Glutamatergic neuron (in vitro differentiated cells): Measurements from ENCODE around the gene NYNRIN. TPM values are rescaled to one million over a fixed set of nuclear protein-coding genes. Genes with fewer than 3 reads are reported as not detected.

ENCODE experiments used
- DNase-seq: peaks from one replicate; pipeline ENCODE4 v3.0.0; 2022
- H3K27ac Mint-ChIP-seq: one replicate; pipeline ENCODE4 v1.8.0; 2020; ENCODE audit warnings: mild to moderate bottlenecking, mixed read lengths, inconsistent platforms; ENCODE audit not compliant: unreplicated experiment
- H3K27me3 Mint-ChIP-seq: one replicate; pipeline ENCODE4 v1.8.0; 2020; ENCODE audit warnings: mild to moderate bottlenecking, moderate library complexity, mixed read lengths, inconsistent platforms; ENCODE audit not compliant: unreplicated experiment
- H3K36me3 Mint-ChIP-seq: one replicate; pipeline ENCODE4 v1.8.0; 2020; ENCODE audit warnings: mild to moderate bottlenecking, mixed read lengths, inconsistent platforms; ENCODE audit not compliant: unreplicated experiment
- H3K4me1 Mint-ChIP-seq: one replicate; pipeline ENCODE4 v1.8.0; 2020; ENCODE audit warnings: mild to moderate bottlenecking, low read depth, mixed read lengths, inconsistent platforms; ENCODE audit not compliant: unreplicated experiment
- H3K4me3 Mint-ChIP-seq: one replicate; pipeline ENCODE4 v1.8.0; 2020; ENCODE audit warnings: mild to moderate bottlenecking, mixed read lengths, inconsistent platforms; ENCODE audit not compliant: unreplicated experiment
- H3K9me3 Mint-ChIP-seq: one replicate; pipeline ENCODE4 v1.8.0; 2020; ENCODE audit warnings: mild to moderate bottlenecking, moderate library complexity, mixed read lengths, inconsistent platforms; ENCODE audit not compliant: unreplicated experiment
- total RNA-seq: library from RNA; stranded (reverse); fragmentation: NEBNext Ultra II Directional; extraction: Animal tissue kit (Norgen Biotek cat#: 25700); gene quantifications from one replicate; pipeline ENCODE4 v1.2.1, GENCODE V29; 2021; ENCODE audit not compliant: unreplicated experiment
- TF ChIP-seq, protein P1 (sequence below): fragments of 200-600 bp; sonication (generic); IDR thresholded peaks from one replicate; pipeline ENCODE4 v1.5.0; 2021; ENCODE audit not compliant: partially characterized antibody, unreplicated experiment

The NYNRIN gene
- total RNA-seq, 1 donor from 2014 or later: 33.5 TPM

DNA sequence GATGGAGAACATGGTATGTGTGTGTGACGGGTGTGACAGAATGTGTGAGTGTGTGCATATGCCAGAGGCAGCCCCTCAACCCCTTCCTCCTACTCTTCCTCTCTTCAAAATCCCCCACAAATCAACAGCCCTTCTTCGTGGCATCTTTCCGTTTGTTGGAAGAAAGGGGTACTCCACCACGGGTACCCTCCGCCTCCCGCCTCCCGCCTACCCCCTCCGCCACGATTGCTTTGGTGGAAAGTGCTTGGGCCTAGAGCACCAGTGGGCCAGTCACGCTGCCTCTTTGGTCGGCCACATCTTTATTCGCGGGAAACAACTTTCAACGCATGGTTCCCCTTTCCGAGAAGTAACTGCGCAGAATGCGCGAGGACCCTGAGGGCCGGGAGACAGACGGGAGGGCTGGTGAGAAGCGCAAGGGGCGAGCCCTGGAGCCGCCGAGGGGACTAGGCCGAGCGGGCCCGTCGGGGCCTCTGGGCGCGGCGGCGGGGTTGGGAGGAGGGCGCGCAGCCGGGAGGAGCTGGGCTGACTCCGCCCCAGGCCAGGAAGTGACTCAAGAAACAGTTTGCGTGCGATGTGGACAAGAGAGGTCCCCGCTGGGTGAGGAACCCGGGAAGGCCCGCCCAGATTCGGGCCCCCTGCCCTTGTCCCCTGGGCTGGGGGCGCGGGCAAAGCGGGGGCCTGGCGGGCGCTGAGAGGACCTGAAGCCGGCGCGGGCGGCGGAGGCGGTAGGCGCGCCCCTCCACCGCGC lies 30.8 kb downstream of the NYNRIN start, which contains the start of the genes CBLN3 and KHNYN:
CBLN3 (minus strand) TSS at position 274 of the 748 bp plus-strand sequence. CDS start 614 bp downstream, outside the sequence.
KHNYN (plus strand) TSS at position 560 of the 748 bp plus-strand sequence. CDS start 777 bp downstream, outside the sequence.
- Mint-ChIP-seq H3K27ac (peak within 1 kb of the TSS; percentile 54), H3K27me3 (peaks cover under 1% of the 10 kb centered on the region), H3K36me3 (no peaks in the 10 kb centered on the region), H3K9me3 (no peaks in the 10 kb centered on the region), H3K4me1 (no peaks in the 10 kb centered on the region), H3K4me3 (peak within 1 kb of the TSS; percentile 83)
- peak; percentile 77 for DNase-seq
- TF ChIP-seq, protein P1, sequence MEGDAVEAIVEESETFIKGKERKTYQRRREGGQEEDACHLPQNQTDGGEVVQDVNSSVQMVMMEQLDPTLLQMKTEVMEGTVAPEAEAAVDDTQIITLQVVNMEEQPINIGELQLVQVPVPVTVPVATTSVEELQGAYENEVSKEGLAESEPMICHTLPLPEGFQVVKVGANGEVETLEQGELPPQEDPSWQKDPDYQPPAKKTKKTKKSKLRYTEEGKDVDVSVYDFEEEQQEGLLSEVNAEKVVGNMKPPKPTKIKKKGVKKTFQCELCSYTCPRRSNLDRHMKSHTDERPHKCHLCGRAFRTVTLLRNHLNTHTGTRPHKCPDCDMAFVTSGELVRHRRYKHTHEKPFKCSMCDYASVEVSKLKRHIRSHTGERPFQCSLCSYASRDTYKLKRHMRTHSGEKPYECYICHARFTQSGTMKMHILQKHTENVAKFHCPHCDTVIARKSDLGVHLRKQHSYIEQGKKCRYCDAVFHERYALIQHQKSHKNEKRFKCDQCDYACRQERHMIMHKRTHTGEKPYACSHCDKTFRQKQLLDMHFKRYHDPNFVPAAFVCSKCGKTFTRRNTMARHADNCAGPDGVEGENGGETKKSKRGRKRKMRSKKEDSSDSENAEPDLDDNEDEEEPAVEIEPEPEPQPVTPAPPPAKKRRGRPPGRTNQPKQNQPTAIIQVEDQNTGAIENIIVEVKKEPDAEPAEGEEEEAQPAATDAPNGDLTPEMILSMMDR: no peak

DNA sequence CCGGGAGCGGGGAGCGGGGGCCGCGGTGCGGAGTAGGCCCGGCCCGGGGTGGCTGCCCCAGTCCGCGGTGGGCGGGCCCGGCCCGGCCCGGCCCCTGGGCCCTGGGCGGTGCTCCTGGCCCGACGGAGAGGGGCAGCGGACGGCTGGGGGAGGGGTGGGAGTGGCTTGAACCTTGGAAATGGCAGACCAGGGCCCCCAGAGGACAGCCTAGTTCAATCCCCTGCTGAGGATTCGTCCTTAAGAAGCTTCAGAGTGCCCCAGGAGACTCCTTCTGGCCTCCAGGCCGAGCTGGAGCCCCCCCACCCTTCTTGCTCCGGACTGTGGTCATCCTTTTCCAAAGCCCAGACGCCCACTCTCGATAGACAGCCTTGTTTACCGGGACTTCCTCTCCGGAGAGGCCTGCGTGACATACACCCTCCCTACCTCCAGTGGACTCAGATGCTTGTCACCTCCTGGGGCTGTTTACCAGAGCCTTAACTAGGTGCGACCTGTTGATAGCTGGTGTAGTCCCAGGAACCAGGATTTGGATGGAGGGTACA lies 31.4 kb downstream of the NYNRIN start:
- Mint-ChIP-seq H3K27ac (peak overlapping the region; percentile 48), H3K9me3 (no peaks in the 10 kb centered on the region), H3K36me3 (no peaks in the 10 kb centered on the region)

DNA sequence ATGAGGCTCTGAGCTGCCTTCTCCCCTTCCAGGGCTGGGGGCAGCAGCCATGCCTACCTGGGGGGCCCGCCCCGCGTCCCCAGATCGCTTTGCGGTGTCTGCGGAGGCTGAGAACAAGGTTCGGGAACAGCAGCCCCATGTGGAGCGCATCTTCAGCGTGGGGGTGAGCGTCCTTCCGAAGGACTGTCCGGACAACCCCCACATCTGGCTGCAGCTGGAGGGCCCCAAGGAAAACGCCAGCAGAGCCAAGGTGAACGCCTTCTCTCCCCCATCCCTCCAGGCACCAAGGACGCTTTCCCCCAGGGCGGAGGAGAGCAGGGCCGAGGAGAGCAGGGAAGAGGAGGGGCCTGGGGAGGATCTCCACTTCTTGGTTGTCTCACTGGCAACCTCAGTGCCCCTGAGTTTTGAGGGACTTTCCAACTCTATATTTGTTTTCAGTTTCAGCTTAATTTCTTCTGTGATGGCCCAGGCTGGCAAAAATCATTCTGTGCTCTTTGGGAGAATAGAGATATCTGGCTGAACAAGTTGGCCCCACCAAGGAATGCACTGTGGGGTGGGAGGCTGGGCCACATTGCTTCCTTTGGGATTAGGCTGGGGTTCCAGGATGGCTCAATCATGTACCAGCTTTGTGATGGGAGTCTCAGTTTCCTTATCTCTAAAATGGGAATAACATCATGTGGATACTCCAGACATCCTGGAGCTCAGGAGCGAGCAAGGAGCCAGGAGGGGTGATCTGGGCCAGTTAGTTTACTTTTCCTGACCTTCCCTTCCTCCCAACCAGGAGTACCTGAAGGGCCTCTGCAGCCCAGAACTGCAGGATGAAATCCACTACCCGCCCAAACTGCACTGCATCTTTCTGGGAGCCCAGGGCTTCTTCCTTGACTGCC lies 32.1 kb downstream of the NYNRIN start:
- H3K27ac Mint-ChIP-seq: peak overlapping the region; percentile 17
- TF ChIP-seq, protein P1: no peak
- DNase-seq: no peak
- H3K4me1 Mint-ChIP-seq: no peaks in the 10 kb centered on the region
- H3K36me3 Mint-ChIP-seq: no peaks in the 10 kb centered on the region
- no peaks in the 10 kb centered on the region for H3K9me3 Mint-ChIP-seq
- H3K27me3 Mint-ChIP-seq: peaks cover 2% of the 10 kb centered on the region
- H3K4me3 Mint-ChIP-seq: peak overlapping the region; percentile 80

More for the DNA sequence above, 31.4 kb downstream of the NYNRIN start:
- peak overlapping the region; percentile 80 for H3K4me3 Mint-ChIP-seq
- no peaks in the 10 kb centered on the region for H3K4me1 Mint-ChIP-seq
- H3K27me3 Mint-ChIP-seq: peaks cover 2% of the 10 kb centered on the region
- DNase-seq: peak; percentile 64
- TF ChIP-seq, protein P1: no peak

- Mint-ChIP-seq H3K4me3 (peak overlapping the region; percentile 6), H3K36me3 (no peaks in the 10 kb centered on the region), H3K27ac (no peak overlapping the region), H3K9me3 (no peaks in the 10 kb centered on the region), H3K4me1 (peaks cover 2% of the 10 kb centered on the region), H3K27me3 (peaks cover 2% of the 10 kb centered on the region)
- TF ChIP-seq, protein P1: peak; percentile 88
- DNase-seq: peak; percentile 93
Measured at GRCh38 chr14:24431569-24432258, 32.9 kb downstream of the NYNRIN start.
